GM12878 (cell line): Measurements from ENCODE around the gene SRXN1. TPM values are rescaled to one million over a fixed set of nuclear protein-coding genes. Genes with fewer than 3 reads are reported as not detected.

Experiments used
- ATAC-seq: fragments of 200-7000 bp; cut with Tn5 transposase; 3 replicates; pipeline ENCODE4 v1.9.1; 2020; ENCODE audit warnings: mild to moderate bottlenecking, moderate library complexity
- BruUV-seq: library from RNA; stranded (reverse); fragments of 400-500 nt; replicated peaks from 2 replicates; lab custom pipeline; 2021; lab: Mats Ljungman, UMichigan
- CTCF ChIA-PET: fragments of 300-600 bp; sonication (Branson Sonifier 250); formaldehyde crosslinking; extraction: SDS; loops from one replicate; lab custom pipeline; 2021; ENCODE audit warnings: inconsistent platforms; lab: Yijun Ruan, JAX
- POLR2A ChIA-PET: fragments of 350-600 bp; formaldehyde crosslinking; extraction: SDS; loops from one replicate; lab custom pipeline; 2021; ENCODE audit warnings: inconsistent platforms; lab: Charles Lee
- RAD21 ChIA-PET: fragments of 300-600 bp; sonication (Branson Sonifier 250); formaldehyde crosslinking; loops from one replicate; lab custom pipeline; 2023; ENCODE audit warnings: antibody characterized with exemption; ENCODE audit not compliant: unreplicated experiment; lab: Charles Lee
- SMC1A ChIA-PET: fragments of 300-600 bp; sonication (Branson Sonifier 250); formaldehyde crosslinking; loops from one replicate; lab custom pipeline; 2023; ENCODE audit not compliant: unreplicated experiment, uncharacterized antibody; lab: Charles Lee
- DNase-seq: peaks from one replicate; pipeline ENCODE4 v3.0.0-alpha.2; 2011; ENCODE audit warnings: low read depth, low spot score
- FAIRE-seq: peaks from 3 replicates; lab custom pipeline; 2011; peaks lifted over from hg19 to GRCh38; lab: Jason Lieb, UNC
- H2AFZ ChIP-seq: 2 replicates; pipeline ENCODE4 v1.6.0; 2011; ENCODE audit warnings: low read depth, low read length, control low read depth; ENCODE audit not compliant: control insufficient read depth
- H3K27ac ChIP-seq: 2 replicates; pipeline ENCODE4 v1.5.1; 2011; ENCODE audit warnings: control low read depth; ENCODE audit not compliant: control insufficient read depth, insufficient read depth
- H3K27me3 ChIP-seq, 2 experiments: replicated peaks in 1 of 2; 2 replicates each; pipeline versions ENCODE4 v1.6.0 to v1.6.1; 2011; ENCODE audit warnings: low read length in 1 of 2; ENCODE audit not compliant: control insufficient read depth in 2 of 2, insufficient read depth in 2 of 2
- H3K36me3 ChIP-seq, 2 experiments: 2 replicates each; pipeline ENCODE4 v1.5.1; 2011; ENCODE audit warnings: low read length in 1 of 2; ENCODE audit not compliant: control insufficient read depth in 2 of 2, insufficient read depth in 2 of 2
- H3K4me1 ChIP-seq: 2 replicates; pipeline ENCODE4 v1.6.1; 2011; ENCODE audit warnings: mild to moderate bottlenecking, low read length, moderate library complexity, mixed read lengths; ENCODE audit not compliant: control insufficient read depth, insufficient read depth
- H3K4me2 ChIP-seq: 2 replicates; pipeline ENCODE4 v1.6.0; 2011; ENCODE audit warnings: control low read depth; ENCODE audit not compliant: control insufficient read depth, insufficient read depth
- H3K4me3 ChIP-seq: fragments of 200-600 bp; sonication (generic); 2 replicates; pipeline ENCODE4 v1.5.1; 2016
- H3K79me2 ChIP-seq: 2 replicates; pipeline ENCODE4 v1.6.0; 2011; ENCODE audit warnings: low read length; ENCODE audit not compliant: control insufficient read depth, insufficient read depth
- H3K9ac ChIP-seq: 2 replicates; pipeline ENCODE4 v1.8.0; 2011; ENCODE audit warnings: low read length, control low read depth, mixed read lengths; ENCODE audit not compliant: control insufficient read depth, insufficient read depth
- H3K9me3 ChIP-seq: replicated peaks from 3 replicates; pipeline ENCODE4 v1.5.1; 2011; ENCODE audit warnings: mild to moderate bottlenecking, low read length; ENCODE audit not compliant: control insufficient read depth, insufficient read depth
- H4K20me1 ChIP-seq: 2 replicates; pipeline ENCODE4 v1.6.0; 2011; ENCODE audit not compliant: control insufficient read depth, insufficient read depth
- ATF7 ChIP-seq: fragments of 450-650 bp; IDR thresholded peaks from 2 replicates; pipeline ENCODE4 v1.6.1; 2016; ENCODE audit warnings: low read depth, mild to moderate bottlenecking
- CBX3 ChIP-seq: fragments of 200-600 bp; sonication (generic); IDR thresholded peaks from 2 replicates; pipeline ENCODE4 v1.6.1; 2016; ENCODE audit warnings: low read depth, borderline replicate concordance
- CREM ChIP-seq: IDR thresholded peaks from 2 replicates; pipeline ENCODE4 v1.6.1; 2014; ENCODE audit warnings: antibody characterized with exemption, low read depth
- ESRRA ChIP-seq: IDR thresholded peaks from 2 replicates; pipeline ENCODE4 v1.6.1; 2012; ENCODE audit warnings: mild to moderate bottlenecking, low read length, improper control_type of control experiment
- HDAC6 ChIP-seq: fragments of 200-600 bp; sonication (generic); IDR thresholded peaks from one replicate; pipeline ENCODE4 v1.8.0; 2017; ENCODE audit warnings: antibody characterized with exemption; ENCODE audit not compliant: unreplicated experiment
- KLF5 ChIP-seq: fragments of 450-650 bp; IDR thresholded peaks from 2 replicates; pipeline ENCODE4 v1.6.1; 2014; ENCODE audit warnings: mild to moderate bottlenecking; ENCODE audit not compliant: partially characterized antibody
- MYB ChIP-seq: fragments of 150-350 bp; IDR thresholded peaks from 2 replicates; pipeline ENCODE4 v1.6.1; 2014; ENCODE audit warnings: mild to moderate bottlenecking, low read depth, low read length, borderline replicate concordance
- NR2F1 ChIP-seq: fragments of 450-650 bp; conservative IDR thresholded peaks from 2 replicates; pipeline ENCODE4 v1.6.1; 2017; ENCODE audit warnings: mild to moderate bottlenecking
- POU2F2 ChIP-seq: IDR thresholded peaks from 3 replicates; pipeline ENCODE4 v1.6.1; 2011; ENCODE audit warnings: low read depth, mild to moderate bottlenecking, low read length, borderline replicate concordance
- RCOR1 ChIP-seq: conservative IDR thresholded peaks from 2 replicates; pipeline ENCODE4 v1.6.1; 2012; ENCODE audit warnings: low read depth, low read length, improper control_type of control experiment
- SRF ChIP-seq, 2 experiments: IDR thresholded peaks; 2 replicates each; pipeline ENCODE4 v1.6.1; 2011; ENCODE audit warnings: low read depth in 2 of 2, low read length in 2 of 2, mild to moderate bottlenecking in 1 of 2, moderate library complexity in 1 of 2
- SUPT20H ChIP-seq: IDR thresholded peaks from 2 replicates; pipeline ENCODE4 v1.6.1; 2011; ENCODE audit warnings: low read depth, mild to moderate bottlenecking, low read length, moderate library complexity, borderline replicate concordance; ENCODE audit not compliant: control insufficient read depth
- SUZ12 ChIP-seq: fragments of 200-600 bp; sonication (generic); IDR thresholded peaks from one replicate; pipeline ENCODE4 v1.6.1; 2018; ENCODE audit warnings: antibody characterized with exemption, mild to moderate bottlenecking; ENCODE audit not compliant: unreplicated experiment
- TARDBP ChIP-seq: IDR thresholded peaks from 2 replicates; pipeline ENCODE4 v1.6.1; 2016; ENCODE audit warnings: borderline replicate concordance
- WRNIP1 ChIP-seq: IDR thresholded peaks from 2 replicates; pipeline ENCODE4 v1.6.1; 2011; ENCODE audit warnings: low read depth, low read length, improper control_type of control experiment, borderline replicate concordance
- WGBS: methylation state at CpG from one replicate; pipeline ENCODE4 v1.1.6; 2016; ENCODE audit warnings: low lambda C conversion rate; ENCODE audit not compliant: insufficient replicate concordance, insufficient coverage; ENCODE audit errors: missing lambda C conversion rate; 5-methylcytosine and 5-hydroxymethylcytosine counted together
- in situ Hi-C: fragments of 300-500 bp; cut with MboI; formaldehyde crosslinking; loops from 9 replicates; pipeline ENCODE4 v1.14.3; 2018; ENCODE audit warnings: mixed read lengths
- intact Hi-C: fragments of 100-400 bp; cut with micrococcal nuclease; formaldehyde crosslinking; loops from one replicate; pipeline ENCODE4 v1.14.2; 2022; ENCODE audit not compliant: unreplicated experiment
- polyA plus RNA-seq, 11 experiments: library from polyadenylated mRNA; depleted of rRNA in 4 of 11; unstranded in 6 of 11; stranded (reverse) in 5 of 11; fragments of >200 nt; fragmentation: Nextera tagmentation in 4 of 11; fragmentation: Illumina TruSeq in 1 of 11; extraction: Ambion mirVana in 4 of 11; extraction: Trizol in 1 of 11; gene quantifications; 1 replicate in 1 of 11; 2 replicates in 10 of 11; pipeline versions ENCODE4 v1.2.1 to v1.2.3, GENCODE V29; 2011 to 2016; ENCODE audit warnings: inconsistent platforms in 2 of 11, missing spikeins in 2 of 11, low read depth in 1 of 11
- total RNA-seq, 4 experiments: library from RNA; depleted of rRNA in 3 of 4; stranded (reverse); fragments of >200 nt in 3 of 4; fragmentation: Illumina TruSeq in 1 of 4; extraction: Trizol in 1 of 4; gene quantifications; 2 replicates each; pipeline versions ENCODE4 v1.2.1 to v1.2.3, GENCODE V29; 2013 to 2021
- TF ChIP-seq, protein P1 (sequence below): fragments of 450-650 bp; IDR thresholded peaks from 2 replicates; pipeline ENCODE4 v1.6.1; 2018; ENCODE audit warnings: borderline replicate concordance, mild to moderate bottlenecking; ENCODE audit not compliant: partially characterized antibody
- TF ChIP-seq, protein P2 (sequence below): IDR thresholded peaks from 2 replicates; pipeline ENCODE4 v1.6.1; 2012; ENCODE audit warnings: low read length, inconsistent platforms
- TF ChIP-seq, protein P3 (sequence below): fragments of 150-350 bp; IDR thresholded peaks from 2 replicates; pipeline ENCODE4 v1.6.1; 2014; ENCODE audit warnings: mild to moderate bottlenecking, low read depth, low read length

Gene SRXN1
- total and polyA plus RNA-seq, 10 of the 15 experiments (the other 5 are each of a cell fraction or from before 2014, with no cell fraction given), result 4.1 to 20.5 (median 15.6) TPM

DNA sequence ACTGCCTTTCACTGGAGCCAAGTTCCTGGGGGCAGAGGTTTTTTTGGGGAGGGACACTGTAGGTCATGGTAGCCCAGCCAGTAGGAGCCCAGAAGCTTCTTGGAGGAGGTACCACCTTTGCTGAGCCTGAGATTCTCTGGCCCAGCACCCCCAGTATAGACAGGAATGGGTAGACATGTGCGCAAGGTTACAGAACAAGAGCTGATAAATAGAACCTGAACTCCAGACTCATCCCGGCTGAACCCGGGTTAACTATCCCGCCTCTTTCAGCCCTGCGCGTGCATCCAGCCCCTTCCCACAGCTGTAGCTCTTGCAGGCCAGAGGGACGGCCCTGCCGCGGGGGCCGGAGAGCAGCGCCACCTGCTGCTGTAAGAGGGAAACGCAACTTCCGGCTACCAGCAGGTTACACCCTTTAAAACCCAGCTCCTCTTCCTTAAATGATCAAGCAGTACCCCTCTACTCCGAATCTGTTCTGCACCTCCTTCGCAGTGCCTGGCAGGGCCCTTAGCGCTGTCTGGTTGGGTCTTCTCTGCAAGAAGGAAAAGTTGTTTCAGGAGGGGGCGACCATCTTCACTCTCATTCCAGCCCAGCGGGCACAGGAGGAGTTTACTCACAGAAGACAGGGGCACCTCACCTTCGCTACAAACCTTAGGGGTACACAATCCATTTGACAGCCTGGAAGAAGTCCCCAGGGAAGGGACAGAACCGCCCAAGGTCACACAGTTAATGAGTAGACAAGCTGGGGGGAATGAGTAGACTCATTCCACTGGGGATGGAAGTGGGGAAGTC lies 7.5 kb downstream of the SRXN1 start:
- 0 out of 2 replicates have a peak overlapping the region, but pooled peaks have one; percentile 7 for H3K27ac ChIP-seq
- CTCF ChIA-PET, result interaction anchor here (0.6 to 7.5 kb wide), 40 partner anchors 11 to 1884 kb away, joined by 3 to 190 read pairs (median 5); partner anchors contain the start of gene CSNK2A1
- H3K79me2 ChIP-seq, result no peaks in the 10 kb centered on the region
- intact Hi-C loops, result loop anchor here (1.0 kb wide), 2 partner anchors 84 to 291 kb away; no protein-coding TSS in a partner anchor
- H3K9me3 ChIP-seq, result no peaks in the 10 kb centered on the region
- RAD21 ChIA-PET, result interaction anchor here (0.7 to 4.3 kb wide), 22 partner anchors 18 to 310 kb away, joined by 3 to 35 read pairs (median 5); partner anchors contain the start of gene CSNK2A1
- no peak overlapping the region for H3K4me3 ChIP-seq
- SMC1A ChIA-PET, result interaction anchor here (0.8 to 5.2 kb wide), 25 partner anchors 10 to 291 kb away, joined by 3 to 75 read pairs (median 4); partner anchors contain the start of gene CSNK2A1
- H3K9ac ChIP-seq, result no peak overlapping the region
- no peaks in the 10 kb centered on the region for H3K27me3 ChIP-seq
- BruUV-seq, result no TSS peak
- in situ Hi-C loops, result loop anchor here (5.0 kb wide), 2 partner anchors 83 to 293 kb away; no protein-coding TSS in a partner anchor
- no peaks in the 10 kb centered on the region for H4K20me1 ChIP-seq
- H2AFZ ChIP-seq, result peak overlapping the region; percentile 41; the same call in 1 of the 2 replicates
- FAIRE-seq (peak; percentile 96), DNase-seq (peak; percentile 25), ATAC-seq (peak; percentile 96)
- H3K36me3 ChIP-seq, result peaks cover 0 to 4% of the 10 kb centered on the region in 2 experiments; a peak in 3 of 4 replicates
- no peaks in the 10 kb centered on the region for H3K4me1 ChIP-seq
- WGBS, result 17% methylated on average over 20 of the region's 20 CpGs
- POLR2A ChIA-PET, result interaction anchor here (0.5 to 1.1 kb wide), 2 partner anchors 83 to 107 kb away, joined by 3 to 6 read pairs; no protein-coding TSS in a partner anchor
- no peak overlapping the region for H3K4me2 ChIP-seq
- TF ChIP-seq, protein P1, sequence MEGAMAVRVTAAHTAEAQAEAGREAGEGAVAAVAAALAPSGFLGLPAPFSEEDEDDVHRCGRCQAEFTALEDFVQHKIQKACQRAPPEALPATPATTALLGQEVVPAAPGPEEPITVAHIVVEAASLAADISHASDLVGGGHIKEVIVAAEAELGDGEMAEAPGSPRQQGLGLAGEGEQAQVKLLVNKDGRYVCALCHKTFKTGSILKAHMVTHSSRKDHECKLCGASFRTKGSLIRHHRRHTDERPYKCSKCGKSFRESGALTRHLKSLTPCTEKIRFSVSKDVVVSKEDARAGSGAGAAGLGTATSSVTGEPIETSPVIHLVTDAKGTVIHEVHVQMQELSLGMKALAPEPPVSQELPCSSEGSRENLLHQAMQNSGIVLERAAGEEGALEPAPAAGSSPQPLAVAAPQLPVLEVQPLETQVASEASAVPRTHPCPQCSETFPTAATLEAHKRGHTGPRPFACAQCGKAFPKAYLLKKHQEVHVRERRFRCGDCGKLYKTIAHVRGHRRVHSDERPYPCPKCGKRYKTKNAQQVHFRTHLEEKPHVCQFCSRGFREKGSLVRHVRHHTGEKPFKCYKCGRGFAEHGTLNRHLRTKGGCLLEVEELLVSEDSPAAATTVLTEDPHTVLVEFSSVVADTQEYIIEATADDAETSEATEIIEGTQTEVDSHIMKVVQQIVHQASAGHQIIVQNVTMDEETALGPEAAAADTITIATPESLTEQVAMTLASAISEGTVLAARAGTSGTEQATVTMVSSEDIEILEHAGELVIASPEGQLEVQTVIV, result no peak
- TF ChIP-seq ATF7, result no peak
- TF ChIP-seq SRF (IDR thresholded peaks at IDR 0.05; ENCODE audit: low read depth in 2 of 2, low read length in 2 of 2), result no peak
- no peak for TF ChIP-seq HDAC6
- TF ChIP-seq MYB, result no peak
- no peak for TF ChIP-seq KLF5
- TF ChIP-seq CREM, result no peak
- no peak for TF ChIP-seq RCOR1
- no peak for TF ChIP-seq NR2F1
- TF ChIP-seq, protein P2, sequence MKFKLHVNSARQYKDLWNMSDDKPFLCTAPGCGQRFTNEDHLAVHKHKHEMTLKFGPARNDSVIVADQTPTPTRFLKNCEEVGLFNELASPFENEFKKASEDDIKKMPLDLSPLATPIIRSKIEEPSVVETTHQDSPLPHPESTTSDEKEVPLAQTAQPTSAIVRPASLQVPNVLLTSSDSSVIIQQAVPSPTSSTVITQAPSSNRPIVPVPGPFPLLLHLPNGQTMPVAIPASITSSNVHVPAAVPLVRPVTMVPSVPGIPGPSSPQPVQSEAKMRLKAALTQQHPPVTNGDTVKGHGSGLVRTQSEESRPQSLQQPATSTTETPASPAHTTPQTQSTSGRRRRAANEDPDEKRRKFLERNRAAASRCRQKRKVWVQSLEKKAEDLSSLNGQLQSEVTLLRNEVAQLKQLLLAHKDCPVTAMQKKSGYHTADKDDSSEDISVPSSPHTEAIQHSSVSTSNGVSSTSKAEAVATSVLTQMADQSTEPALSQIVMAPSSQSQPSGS, result no peak
- no peak for TF ChIP-seq CBX3
- TF ChIP-seq TARDBP, result no peak
- TF ChIP-seq, protein P3, sequence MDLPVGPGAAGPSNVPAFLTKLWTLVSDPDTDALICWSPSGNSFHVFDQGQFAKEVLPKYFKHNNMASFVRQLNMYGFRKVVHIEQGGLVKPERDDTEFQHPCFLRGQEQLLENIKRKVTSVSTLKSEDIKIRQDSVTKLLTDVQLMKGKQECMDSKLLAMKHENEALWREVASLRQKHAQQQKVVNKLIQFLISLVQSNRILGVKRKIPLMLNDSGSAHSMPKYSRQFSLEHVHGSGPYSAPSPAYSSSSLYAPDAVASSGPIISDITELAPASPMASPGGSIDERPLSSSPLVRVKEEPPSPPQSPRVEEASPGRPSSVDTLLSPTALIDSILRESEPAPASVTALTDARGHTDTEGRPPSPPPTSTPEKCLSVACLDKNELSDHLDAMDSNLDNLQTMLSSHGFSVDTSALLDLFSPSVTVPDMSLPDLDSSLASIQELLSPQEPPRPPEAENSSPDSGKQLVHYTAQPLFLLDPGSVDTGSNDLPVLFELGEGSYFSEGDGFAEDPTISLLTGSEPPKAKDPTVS, result no peak
- no peak for TF ChIP-seq WRNIP1
- TF ChIP-seq POU2F2, result 0 out of 3 replicates have a peak, but pooled peaks have one; percentile 25
- no peak for TF ChIP-seq SUPT20H
- TF ChIP-seq ESRRA, result no peak
- no peak for TF ChIP-seq SUZ12
